Measurements from ENCODE around the gene CDK3. TPM values are rescaled to one million over a fixed set of nuclear protein-coding genes. Genes with fewer than 3 reads are reported as not detected.

CDK3 gene
- total RNA-seq, 1 donor from 2014 or later: 0.41 TPM

DNA sequence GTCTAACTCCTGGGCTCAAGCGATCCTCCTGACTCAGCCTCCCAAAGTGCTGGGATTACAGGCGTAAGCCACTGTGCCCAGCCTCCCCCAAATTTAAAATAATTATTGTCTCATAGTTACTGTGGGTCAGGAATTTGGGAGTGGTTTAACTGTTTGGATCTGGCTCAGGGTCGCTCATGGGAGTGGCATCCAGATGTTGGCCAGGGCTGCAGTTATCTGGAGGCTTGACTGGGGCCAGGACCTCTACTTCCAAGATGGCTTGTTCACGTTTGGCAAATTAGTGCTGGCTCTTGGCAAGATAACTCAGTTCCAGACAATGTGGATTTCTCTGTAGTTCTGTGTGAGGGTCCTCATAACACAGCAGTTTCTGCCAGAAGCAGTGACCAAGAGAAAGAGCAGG, 13.6 kb upstream of the CDK3 start:
- FAIRE-seq: no peak
- no peak for DNase-seq (ENCODE audit: low spot score in 2 of 2)

DNA sequence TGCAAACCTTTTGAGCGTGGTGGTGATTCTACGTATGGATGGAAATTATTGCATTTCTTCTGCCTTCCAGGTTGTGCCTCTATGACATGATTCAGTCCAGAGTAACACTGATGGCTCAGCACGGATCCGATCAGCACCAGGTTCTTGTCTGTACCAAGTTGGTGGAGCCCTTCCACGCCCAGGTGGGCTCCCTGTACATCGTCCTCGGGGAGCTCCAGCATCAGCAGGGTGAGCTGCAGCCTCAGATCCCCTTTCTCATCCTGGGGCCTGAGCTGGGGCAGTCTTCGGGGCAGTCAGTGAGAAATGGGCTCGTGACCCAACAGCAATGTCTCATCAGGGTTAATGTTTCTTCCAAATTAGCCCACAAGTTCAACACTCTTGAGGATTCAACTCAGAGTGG, 9.3 kb upstream of the CDK3 start:
- FAIRE-seq (no peak), DNase-seq (ENCODE audit: low spot score in 2 of 2) (no peak)

DNA sequence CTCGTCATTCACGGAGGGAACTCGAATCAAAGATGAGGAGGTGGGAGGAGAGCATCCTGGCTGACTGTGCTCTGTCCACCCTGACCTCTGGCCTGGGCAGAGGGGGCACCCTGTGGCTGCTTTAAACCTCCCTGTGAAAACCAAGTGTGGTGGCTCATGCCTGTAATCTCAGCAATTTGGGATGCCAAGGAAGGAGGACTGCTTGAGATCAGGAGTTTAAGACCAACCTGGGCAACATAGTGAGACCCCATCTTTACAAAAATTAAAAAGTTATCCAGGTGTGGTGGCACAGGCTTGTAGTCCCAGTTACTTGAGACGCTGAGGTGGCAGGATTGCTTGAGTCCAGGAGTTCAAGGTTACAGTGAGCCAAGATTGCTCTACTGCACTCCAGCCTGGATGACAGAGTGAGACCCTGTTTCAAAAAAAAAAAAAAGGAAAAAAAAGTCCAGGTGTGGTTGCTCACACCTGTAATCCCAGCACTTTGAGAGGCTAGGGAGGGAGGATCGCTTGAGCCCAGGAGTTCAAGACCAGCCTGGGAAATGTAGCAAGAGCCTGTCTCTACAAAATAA, 5.8 kb upstream of the CDK3 start:
- FAIRE-seq: no peak
- no peak for DNase-seq (ENCODE audit: low spot score in 2 of 2)

DNA sequence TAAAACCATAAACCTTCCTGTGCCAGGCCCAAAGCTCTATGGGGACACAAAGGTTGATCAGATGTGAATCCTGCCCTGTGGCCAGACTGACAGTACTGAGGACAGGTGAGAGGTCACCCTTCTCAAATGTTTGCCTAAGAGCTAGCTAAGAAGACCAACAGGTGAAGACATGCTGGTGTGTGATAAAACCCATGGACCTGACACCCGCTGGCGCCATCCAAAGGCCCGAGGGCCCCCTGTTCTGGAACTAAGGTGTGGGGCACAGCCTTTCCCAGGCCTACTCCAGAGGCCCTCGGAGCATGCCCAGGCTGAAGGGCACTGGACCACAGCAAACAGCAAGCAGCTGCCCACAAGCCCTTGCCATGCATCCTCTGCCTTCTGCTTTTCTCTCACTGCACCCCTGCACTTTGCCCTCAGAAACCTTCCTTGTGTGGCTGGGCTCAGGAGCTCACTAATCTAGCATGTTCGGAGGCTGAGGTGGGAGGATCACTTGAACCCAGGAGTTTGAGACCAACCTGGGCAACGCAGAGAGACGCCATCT, 5.2 kb upstream of the CDK3 start:
- no peak for FAIRE-seq
- no peak for DNase-seq (ENCODE audit: low spot score in 2 of 2)

DNA sequence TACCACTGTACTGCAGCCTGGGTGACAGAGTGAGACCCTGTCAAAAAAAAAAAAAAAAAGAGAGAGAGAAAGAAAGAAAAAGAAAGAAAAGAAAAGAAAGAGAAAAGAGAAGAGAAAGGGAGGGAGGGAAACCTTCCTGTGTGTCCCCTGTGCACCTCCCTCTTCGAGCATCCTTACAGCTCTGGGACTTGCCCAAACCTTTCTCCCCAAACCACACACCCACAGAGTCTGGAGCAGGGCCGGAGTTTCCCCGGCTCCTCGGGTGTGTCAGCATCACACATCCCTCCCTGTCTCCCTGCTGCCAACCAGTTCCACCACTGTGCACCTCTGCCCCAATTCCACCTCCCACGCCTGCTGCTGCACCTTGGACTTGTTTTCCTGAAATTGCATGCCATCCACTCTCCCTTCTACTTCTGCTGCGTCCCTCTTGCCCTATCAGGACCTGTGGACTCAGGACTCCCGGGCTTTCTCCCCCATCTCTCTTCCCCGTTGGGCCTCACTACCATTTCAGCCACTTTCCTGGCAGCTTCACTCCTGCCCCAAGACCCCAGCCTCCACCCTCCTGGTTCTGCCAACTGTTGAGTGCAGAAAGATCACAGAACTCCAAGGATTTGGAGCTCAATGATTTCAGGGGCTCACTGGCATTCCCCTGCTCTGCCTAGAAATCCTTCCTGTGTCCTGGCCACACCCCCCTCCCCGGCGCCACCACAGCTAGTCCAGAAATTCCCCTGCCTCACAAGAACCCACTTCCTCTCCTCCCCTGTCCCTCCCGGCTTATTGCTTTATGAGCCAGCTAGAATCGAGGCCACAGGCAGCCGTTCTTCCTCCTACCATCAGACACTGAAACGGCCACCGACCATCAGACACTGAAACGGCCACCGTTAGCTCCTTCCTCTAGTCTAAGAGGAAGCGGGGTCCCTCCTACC, 3.7 kb upstream of the CDK3 start:
- no peak for DNase-seq (ENCODE audit: low spot score in 2 of 2)
- FAIRE-seq: no peak

DNA sequence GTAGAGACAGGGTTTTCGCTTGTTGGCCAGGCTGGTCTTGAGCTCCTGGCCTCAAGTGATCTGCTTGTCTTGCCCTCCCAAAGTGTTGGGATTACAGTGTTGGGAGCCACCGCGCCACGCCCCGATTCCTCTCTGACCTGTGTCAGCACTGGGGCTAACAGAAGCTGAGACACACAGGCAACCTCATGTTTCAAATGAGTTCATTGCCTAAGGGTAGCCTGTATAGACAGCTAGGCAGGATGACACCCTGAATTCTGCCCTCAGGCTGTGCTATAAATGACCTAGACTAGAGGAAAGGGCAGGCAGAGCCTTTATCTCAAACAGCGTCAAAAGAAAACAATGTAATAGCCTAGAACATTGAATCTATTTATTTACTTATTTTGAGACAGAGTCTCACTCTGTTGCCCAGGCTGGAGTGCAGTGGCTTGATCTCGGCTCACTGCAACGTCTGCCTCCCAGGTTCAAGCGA, 2.3 kb upstream of the CDK3 start:
- DNase-seq (ENCODE audit: low spot score in 2 of 2): no peak
- FAIRE-seq: no peak

DNA sequence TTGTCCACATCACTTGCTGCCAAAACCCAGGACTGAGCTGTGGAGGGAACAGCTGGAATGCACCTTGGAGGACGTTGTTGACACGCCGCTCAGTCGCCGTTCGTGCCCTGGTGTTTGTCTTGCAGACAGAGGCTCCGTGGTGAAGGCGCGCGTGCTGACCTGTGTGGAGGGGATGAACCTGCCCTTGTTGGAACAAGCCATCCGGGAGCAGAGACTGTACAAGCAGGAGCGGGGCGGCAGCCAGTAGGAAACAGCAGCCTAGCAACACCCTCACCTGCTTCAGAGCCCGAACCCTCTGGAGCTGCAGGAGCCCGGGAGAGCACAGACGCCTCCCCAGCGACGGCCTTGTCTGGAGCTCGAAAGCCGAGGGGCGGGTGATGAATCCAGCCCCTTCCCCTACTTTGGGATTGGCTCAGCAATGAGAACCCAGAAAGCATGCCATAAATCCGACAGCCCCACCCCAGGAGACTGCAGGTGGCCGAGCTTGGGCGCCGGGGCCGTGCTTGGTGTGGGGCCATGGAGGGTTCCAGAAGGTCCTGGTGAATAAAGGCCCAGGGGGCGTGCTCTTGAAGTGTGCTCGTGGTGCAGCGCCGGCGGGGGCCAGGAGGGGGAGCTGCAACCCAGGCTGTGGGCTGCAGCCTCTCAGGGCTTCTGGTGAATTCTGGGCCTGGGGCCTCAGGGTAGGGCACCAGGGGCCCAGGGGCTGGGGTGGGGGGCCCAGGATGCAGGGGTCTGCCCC, 470 bp upstream of the CDK3 start:
- FAIRE-seq (no peak), DNase-seq (ENCODE audit: low spot score in 2 of 2) (peak in 1 of 2 donors; percentile 75)

DNA sequence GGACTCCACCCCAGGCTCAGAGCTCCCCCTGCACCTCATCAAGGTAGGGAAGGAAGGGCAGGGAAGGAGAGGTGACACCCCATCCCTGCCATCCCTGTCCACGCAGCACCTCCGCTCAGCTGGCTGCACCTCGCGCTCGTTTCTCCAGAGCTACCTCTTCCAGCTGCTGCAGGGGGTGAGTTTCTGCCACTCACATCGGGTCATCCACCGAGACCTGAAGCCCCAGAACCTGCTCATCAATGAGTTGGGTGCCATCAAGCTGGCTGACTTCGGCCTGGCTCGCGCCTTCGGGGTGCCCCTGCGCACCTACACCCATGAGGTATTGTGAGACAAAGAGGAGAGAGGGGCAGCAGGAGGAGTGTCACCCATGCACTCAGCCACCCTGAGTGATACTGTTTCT, 1.4 kb downstream of the CDK3 start:
- no peak for DNase-seq (ENCODE audit: low spot score in 2 of 2)
- FAIRE-seq: no peak

DNA sequence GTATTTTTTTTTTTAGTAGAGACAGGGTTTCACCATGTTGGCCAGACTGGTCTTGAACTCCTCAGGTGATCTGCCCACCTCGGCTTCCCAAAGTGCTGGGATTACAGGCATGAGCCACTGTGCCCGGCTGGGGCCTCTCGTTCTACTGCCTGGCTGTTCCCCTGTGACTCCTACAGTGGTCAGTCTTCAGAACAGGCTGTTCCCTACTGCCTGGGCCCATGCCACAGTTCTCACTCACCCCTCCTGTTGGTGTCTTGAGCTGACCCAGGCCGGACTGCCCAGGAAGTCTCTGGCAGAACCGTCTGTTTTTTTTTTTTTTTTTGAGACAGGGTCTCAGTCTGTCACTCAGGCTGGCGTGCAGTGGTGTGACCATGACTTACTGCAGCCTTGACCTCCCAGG, 3.3 kb downstream of the CDK3 start:
- DNase-seq (ENCODE audit: low spot score in 2 of 2): no peak
- no peak for FAIRE-seq

DNA sequence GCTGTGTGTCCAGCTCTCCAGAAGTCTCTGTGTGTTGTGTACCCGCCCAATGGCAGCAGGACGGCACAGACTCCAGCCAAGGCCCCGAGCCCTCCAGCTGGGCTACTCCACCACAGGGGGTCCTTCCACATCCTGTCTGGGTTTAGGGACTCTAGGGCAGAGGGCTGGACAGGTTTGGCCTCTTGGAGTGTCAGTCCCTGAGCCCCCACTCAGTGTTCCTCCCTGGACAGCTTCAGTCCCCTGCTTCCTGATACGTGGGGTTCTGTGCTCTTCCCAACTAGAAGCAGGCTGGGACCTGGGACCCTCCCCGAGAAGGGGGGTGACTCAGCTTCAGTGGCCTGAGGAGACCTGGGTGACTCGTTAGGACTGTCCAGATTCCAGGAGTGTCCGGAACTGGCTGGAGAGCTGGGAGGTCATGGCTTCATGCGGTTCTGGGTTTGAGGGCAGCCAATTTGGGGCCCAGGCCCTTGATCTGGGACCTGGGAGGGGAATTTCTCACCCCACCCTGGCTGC, 4.2 kb downstream of the CDK3 start:
- FAIRE-seq (no peak), DNase-seq (ENCODE audit: low spot score in 2 of 2) (no peak)

DNA sequence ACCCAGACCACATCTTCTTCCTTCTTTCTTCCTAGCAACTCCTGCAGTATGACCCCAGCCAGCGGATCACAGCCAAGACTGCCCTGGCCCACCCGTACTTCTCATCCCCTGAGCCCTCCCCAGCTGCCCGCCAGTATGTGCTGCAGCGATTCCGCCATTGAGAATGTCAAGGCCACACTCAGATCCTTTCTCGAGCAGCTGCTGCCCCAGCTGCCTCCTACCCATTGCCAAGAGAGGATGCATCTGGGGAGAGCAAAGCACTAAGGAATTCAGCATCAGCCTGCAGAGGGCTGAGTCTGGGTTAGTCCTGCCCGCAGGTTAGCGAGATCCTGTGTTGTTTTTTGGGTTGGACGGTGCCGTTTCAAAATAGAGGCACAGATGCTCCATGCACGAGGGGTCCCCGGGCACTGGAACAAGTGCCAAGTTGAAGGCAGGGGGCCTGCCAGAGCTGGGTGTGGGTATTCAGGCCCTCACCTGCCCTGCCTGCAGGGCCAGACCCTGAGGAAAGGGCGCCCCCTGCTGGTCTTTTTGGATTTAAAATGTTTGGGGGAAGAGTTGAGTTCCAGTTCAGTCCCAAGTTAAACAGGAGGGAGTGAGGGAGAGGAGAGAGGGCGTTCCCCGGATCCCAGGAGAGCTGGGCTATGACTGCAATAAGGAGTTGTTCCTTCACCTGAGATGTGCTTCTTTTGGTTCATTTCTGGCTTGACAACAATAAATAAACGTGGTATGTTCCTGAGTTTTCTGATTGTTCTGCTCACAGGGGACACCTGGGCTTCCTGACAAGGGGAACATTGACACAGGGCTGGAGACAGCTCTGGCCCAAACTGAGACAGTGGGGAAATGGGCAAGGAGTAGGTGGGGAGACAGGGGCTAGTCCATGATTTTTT, 4.9 kb downstream of the CDK3 start:
- DNase-seq (ENCODE audit: low spot score in 2 of 2) (peak; percentile 78 to 81), FAIRE-seq (no peak)

DNA sequence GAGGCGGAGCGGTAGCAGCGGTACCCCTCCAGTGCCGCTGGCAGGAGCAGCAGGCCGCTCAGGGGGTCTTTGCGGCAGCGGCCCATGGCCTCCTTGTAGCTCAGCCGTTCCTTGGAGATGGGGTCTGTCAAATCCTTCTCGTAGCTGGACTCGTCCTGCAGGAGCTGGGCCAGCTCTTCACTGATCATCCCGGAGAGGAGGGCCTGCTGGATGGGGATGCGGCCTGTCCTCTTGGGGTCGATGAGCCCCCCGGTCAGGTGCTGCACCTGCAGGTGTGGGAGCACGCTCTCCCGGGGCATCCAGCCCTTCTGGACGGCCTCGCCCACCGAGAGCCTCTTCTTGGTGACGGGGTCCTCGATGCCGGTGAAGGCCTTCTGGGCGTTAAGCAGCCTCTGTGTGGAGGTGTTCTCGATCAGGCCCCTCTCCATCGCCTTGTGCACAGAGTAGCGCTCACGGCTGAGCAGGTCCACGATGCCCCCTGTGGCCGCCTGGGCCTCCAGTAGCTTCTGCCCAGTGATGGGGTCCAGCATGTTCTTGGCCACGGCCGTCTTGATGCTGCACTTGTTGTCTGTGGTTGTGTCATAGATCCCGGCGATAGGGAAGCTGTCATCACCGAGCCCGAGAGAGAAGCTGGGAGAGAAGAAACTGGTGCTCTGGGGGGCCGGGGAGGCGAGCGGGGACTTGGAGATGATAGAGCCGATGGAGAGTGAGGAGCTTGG, 6.6 kb downstream of the CDK3 start:
- DNase-seq (ENCODE audit: low spot score in 2 of 2): no peak
- FAIRE-seq: no peak

DNA sequence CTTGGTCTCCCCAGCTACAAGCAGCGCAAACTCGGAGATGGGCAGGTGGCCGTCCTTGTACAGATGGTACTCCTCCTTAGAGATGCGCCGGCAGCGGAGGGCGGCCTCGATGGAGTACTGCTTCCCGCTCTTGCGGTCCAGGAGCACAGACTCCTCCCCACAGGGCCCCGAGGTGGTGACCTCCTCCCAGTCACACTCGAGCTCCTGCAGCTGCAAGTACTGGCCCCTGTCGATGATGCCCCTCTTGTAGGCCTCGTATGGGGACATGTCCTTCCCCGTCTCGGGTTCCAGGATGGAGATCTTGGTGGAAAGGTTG, 7.2 kb downstream of the CDK3 start:
- no peak for FAIRE-seq

DNA sequence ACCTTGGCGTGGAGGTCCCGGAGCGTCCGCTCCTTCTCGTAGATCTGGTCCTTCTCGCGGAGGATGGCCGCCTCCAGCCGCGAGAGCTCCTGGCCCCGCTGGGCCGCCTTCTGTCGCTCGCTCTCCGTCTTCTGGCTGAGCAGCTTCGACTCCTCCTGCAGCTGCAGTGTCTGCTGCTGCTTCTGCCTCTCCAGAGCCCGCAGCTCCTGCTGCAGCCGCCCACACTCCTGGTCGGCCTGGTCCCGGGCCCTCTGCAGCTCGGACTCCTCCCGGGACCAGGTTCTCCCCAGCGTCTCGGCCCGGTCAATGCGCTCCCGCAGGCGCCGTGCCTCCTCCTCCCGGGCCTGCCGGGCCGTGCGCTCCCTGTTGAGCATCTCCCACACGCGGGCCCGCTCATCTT, 7.6 kb downstream of the CDK3 start:
- DNase-seq (ENCODE audit: low spot score in 2 of 2) (no peak), FAIRE-seq (no peak)

More for the DNA sequence above, 7.2 kb downstream of the CDK3 start:
- no peak for DNase-seq (ENCODE audit: low spot score in 2 of 2)

DNA sequence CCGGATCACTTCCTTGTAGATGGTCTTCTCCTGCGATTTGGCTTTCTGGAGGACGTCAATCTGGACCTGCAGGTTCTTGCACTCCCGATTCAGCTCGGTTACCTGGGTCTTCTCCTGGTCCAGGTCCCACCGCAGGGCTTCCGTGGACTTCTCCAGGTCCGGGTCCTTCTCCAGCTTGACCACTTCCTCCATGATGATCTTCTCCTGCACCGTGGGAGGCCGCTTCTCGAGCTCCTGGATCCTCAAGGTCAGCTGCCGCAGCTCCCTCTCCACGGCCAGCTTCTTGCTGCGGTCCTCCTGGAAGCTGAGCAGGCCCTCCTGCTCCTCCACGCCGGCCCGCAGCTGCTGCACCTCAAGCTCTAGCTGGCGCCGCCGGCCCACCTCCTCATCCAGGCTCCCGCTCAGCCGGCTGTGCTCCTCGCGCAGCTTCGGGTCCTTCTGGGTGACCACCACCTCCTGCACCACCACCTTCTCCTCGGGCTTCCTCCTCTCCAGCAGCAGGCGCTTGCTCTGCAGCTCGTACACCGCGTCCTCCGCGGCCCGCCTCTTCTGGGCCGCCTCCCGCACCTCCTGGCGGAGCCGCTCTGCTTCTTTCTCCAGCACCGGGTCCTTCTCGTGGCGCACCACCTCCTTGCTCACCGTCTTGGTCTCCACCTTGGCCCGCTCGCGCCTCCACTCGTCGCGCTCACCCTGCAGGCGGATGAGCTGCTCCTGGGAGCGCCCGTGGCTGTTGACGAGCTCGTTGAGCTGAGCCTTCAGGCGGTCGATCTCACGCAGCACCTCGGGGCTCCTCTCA, 8.2 kb downstream of the CDK3 start:
- DNase-seq (ENCODE audit: low spot score in 2 of 2) (no peak), FAIRE-seq (no peak)

DNA sequence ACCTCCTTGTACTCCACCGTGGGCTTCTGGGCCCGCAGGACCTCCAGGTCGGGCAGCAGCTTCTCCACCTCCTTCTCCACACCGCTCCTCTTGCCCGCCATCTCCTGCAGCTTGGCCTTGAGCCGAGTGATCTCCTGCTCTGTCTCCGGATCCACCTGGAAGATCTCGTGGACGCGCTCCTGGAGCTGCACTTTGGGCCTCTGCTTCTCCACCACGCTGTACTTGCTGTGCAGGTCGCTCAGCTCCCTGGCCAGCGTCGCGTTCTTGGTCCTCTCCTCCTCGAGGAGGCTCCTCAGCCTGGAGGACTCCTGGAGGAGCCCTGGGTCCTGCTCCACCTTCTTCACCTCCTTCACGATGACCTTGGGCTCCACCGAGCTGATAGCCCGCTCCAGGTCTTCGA, 8.8 kb downstream of the CDK3 start:
- FAIRE-seq (no peak), DNase-seq (ENCODE audit: low spot score in 2 of 2) (no peak)

DNA sequence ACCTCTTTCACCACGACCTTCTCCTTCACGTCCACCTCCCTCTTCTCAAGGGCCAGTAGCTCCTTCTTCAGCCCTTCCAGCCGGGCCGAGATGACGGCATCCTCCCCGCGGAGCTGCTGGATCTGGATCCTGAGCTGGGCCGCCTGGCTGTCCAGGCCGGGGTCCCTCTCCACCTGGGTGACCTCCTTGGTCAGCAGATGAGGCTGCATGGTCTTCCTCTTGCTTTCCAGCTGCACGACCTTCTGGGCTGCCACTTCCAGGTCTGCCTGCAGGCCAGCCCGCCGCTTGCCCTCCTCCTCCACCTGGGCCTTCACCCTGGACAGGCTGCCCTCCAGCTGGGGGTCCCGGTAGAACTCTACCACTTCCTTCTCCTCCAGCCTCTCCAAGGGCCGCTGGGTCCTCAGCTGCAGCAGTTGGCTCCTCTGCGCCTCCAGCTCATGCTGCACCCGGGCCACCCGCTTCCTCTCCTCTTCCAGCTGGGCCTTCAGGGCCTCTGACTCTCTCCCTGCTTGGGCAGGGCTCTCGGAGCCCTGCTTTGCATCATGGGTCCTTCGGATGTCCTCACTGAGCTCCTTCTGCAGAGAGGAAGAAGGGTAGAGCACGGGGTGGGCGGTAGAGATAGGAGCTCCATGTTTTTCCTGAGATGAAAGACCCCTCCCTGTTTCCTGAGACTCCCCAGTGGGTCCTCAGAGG, 9.5 kb downstream of the CDK3 start:
- no peak for FAIRE-seq
- no peak for DNase-seq (ENCODE audit: low spot score in 2 of 2)

DNA sequence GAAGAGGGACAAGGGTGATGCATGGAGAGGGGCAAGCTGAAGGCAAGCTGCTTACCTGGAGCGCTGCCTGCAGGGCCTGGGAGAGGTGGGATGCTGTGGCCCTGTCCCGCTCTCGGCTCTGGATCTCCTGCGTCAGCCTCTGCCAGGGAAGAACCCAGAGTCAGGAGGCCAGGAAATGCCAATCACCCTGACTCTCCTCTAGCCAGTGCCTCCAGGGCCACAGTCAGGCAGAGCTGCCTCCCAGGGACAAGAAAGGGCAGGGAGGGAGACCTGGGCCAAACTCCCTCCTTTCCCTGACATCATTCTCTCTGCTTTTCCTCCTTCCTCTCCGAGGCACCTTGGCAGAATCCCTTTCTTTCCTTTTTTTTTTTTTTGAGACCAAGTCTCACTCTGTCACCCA, 11.3 kb downstream of the CDK3 start:
- FAIRE-seq (no peak), DNase-seq (ENCODE audit: low spot score in 2 of 2) (peak in 1 of 2 donors; percentile 14)
